Measurements from ENCODE around the gene PTPRM.

GRCh38 chr18:8397034-8397433 lies 829.9 kb downstream of the PTPRM start:
- TF ChIP-seq CTCF (IDR thresholded peaks at IDR 0.05 in 2 of 3, conservative IDR thresholded peaks at IDR 0.05 in 1 of 3; ENCODE audit: borderline replicate concordance in 1 of 3, insufficient read depth in 1 of 3, low read depth in 2 of 3, low read length in 2 of 3), result no peak
- no peak for TF ChIP-seq TCF7L2 (IDR thresholded peaks at IDR 0.05; ENCODE audit: borderline replicate concordance, extremely low read depth, insufficient read depth, insufficient read length)
- no peak for TF ChIP-seq POLR2AphosphoS5 (IDR thresholded peaks at IDR 0.05; ENCODE audit: low read depth, low read length)
- TF ChIP-seq SIN3A (IDR thresholded peaks at IDR 0.05; ENCODE audit: low read depth), result no peak
- TF ChIP-seq EZH2phosphoT487 (IDR thresholded peaks at IDR 0.05; ENCODE audit: borderline replicate concordance), result no peak
- no peak for TF ChIP-seq POLR2A (IDR thresholded peaks at IDR 0.05; ENCODE audit: borderline replicate concordance, extremely low read depth, insufficient read depth, insufficient read length)
- no peak for TF ChIP-seq SP1 (IDR thresholded peaks at IDR 0.05; ENCODE audit: low read depth)
- no peak for TF ChIP-seq EZH2 (IDR thresholded peaks at IDR 0.05)
- TF ChIP-seq FOSL1 (IDR thresholded peaks at IDR 0.05; ENCODE audit: low read depth), result no peak
- no peak for TF ChIP-seq MAX (IDR thresholded peaks at IDR 0.05)
- TF ChIP-seq ELF1 (IDR thresholded peaks at IDR 0.05; ENCODE audit: borderline replicate concordance, low read depth), result no peak

All from HCT116 (cell line).